Kasumi-1 (cell line): ENCODE data around the gene ALDH6A1.

Experiments used
- DNase-seq, 2 experiments: peaks; one replicate each; lab custom pipeline; 2025; lab: John Stamatoyannopoulos, UW

ALDH6A1 gene

DNA sequence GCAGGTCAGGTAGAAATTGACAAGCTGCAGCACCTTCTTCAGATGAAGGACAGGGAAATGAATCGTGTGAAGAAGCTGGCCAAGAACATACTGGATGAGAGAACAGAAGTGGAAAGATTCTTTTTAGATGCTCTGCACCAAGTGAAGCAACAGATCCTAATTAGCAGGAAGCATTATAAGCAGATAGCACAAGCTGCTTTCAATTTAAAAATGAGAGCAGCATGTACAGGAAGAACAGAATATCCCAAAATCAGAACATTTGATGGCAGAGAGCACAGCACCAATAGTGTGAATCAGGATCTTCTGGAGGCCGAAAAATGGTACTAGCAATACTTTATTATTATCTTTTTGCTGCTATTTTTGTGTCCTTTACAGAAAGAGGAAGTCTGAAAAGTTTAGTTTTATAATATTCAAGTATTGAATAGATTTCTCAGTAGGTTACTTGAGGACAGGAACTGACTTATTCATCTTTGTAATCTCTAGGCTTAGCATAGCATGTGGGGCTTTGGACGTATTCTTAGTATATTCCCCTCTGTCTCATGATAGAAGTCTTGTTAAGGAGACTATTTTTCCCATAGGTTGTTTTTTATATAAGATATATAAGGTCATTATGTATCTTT is 34.3 kb downstream of the ALDH6A1 start:
- peak; percentile 17 to 34 for DNase-seq

GRCh38 chr14:74048281-74048680 is 36.0 kb downstream of the ALDH6A1 start:
- peak; percentile 31 to 38 for DNase-seq

- no peak for DNase-seq
These were observed 38.7 kb downstream of the ALDH6A1 start for GRCh38 chr14:74045522-74045921.

GRCh38 chr14:74042296-74042695 is 42.0 kb downstream of the ALDH6A1 start:
- DNase-seq = no peak

DNA sequence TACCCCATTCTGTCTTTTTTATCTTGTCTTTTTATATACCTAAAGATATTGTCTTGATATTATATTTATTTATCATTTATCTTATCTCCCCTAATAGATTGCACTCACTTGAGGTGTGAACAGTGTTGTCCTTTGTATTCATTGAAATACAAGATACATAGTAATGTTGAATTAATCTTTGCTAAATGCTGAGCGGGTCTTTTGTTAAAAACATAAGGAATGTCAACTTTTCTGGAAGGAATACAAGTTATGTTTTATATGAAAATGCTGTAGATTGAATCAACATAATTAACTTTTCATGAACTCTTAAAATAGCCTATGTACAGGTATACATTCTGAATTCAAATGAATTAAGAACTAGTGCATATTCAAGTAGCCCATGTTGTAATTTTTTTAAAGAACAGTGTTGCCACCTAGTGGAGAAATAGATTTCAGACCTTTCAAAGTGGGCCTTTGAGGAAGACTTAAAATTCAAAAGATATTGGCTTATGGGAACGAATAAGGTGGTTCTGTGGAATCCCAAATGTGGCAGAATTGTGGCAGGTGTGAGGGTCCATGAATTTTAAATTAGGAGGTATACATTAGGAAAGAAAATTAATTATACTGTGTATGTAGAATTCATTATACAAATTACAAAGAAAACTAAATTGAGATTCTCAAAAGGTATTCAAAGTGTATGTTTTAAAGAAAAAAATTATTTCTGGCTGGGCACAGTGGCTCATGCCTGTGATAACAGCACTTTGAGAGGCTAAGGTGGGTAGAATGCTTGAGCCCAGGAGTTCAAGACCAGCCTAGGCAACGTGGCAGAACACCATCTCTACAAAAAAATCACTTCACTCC is 46.0 kb downstream of the ALDH6A1 start:
- peak; percentile 67 to 72 for DNase-seq

DNA sequence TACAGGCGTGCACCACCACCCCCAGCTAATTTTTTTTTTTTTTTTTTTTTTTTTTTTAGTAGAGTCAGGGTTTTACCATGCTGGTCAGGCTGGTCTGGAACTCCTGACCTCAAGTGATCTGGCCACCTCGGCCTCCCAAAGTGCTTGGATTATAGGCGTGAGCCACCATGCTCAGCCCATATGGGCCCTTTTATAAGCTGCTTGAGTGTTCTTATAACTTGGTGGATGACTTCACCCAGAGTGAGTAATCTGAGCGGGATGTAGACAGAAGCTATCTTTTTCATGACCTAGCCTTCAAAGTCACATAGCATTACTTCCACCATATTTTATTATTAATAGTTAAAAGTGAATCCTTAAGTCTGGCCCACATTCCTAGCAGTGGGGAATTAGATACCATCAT is 48.7 kb downstream of the ALDH6A1 start:
- no peak for DNase-seq

DNA sequence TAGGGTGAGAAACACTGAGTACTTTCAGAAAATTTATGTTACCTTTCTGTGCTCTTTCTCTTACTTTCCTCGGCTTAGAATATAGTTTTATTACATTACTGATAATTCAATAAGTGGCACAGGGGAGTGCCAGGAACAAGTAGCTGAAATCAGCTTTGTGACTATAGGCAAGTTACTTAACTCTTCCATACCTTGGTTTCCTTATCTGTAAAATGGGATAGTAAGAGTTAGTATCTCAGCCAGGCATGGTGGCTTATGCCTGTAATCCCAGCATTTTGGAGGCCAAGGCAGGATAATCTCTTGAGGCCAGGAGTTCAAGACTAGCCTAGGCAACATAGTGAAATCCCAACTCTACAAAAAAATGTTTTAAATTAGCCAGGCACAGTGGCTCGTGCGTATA is 49.7 kb downstream of the ALDH6A1 start:
- no peak for DNase-seq

GRCh38 chr14:74029136-74029535 is 55.1 kb downstream of the ALDH6A1 start:
- DNase-seq = no peak

DNA sequence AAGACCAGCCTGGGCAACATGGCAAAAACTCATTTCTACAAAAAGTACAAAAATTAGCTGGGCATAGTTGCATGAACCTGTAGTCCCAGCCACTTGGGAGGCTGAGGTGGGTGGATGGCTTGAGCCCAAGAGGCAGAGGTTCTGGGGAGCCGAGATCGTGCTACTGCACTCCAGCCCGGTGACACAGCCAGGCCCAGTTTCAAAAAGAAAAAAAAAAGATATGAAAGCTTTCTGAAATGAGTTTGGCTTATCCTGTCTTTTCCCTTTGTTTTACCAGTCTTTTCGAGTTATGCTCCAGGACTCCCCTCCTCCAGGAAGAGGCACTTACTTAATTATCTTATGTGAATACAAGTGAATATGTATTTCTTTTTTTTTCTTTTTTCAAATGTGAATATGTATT is 61.9 kb downstream of the ALDH6A1 start:
- DNase-seq = no peak

GRCh38 chr14:74019408-74020137 is 64.7 kb downstream of the ALDH6A1 start:
- DNase-seq = no peak

DNA sequence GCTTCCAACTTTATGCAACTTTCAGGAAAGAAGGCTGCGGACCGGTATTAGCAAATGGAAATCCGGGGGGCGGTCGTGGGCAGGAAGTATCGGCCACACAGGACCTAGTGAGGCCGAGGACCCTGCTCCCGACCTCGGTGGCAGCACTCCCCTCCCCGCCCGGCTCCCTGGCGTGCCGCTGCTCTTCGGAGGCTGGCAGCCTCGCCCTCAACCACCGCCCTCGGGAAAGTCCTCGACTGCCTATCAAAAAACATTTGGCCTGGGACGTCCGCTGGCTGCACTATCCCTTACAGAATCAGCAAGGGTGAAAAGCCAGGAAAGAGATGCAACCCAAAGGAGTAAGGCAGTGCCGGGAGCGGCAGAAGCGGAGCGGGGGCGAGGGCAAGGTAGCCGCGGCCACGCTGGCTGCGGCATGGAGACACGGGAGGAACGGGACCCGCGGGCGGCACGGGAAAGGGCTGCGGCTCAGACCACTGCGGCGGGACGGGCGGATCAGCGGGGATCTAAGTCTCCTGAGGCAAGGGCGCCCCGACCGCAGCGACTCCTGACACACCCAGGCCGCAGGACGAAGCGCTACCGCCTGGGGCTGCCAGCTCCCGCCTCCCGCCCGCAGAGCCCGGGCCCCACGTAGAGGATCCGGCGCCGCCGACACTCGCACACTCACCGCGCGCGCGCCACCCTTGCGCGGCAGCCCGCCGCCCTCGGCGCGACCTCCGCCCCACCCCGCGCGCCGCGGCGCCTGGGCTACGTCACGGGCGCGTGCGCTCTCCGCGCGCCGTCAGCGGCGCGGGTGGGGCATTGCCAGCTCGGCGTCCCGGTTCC is 65.5 kb downstream of the ALDH6A1 start, which contains the start of the genes BBOF1 and ENTPD5:
Gene BBOF1, plus strand, starts transcription at position 764 of the 822 bp plus-strand sequence. CDS start 130 bp downstream, outside the sequence.
Gene ENTPD5, minus strand, starts transcription at position 703 of the 822 bp plus-strand sequence. CDS start 31,186 bp downstream, outside the sequence.
- peak; percentile 71 to 76 for DNase-seq

- peak; percentile 51 to 60 for DNase-seq
These were observed 66.1 kb downstream of the ALDH6A1 start for GRCh38 chr14:74018174-74018585.

DNA sequence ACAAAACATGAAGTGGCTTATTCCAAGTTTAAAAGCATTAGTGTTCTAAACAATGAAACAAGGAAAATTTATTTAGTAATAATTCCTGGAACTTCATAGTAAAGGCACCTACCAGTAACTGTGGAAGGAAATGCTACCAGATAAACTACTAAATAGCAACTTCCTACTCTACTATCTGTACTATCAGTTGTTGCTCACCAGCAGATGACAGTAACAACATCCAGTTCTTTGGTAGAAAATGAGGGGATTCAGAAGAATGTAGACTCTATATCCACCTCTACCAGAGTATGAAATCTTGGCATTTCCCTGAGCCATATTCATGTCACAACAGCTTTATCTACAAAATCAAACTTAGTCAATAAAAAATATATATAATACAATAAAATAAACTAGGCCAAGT is 68.3 kb downstream of the ALDH6A1 start:
- DNase-seq = no peak

DNA sequence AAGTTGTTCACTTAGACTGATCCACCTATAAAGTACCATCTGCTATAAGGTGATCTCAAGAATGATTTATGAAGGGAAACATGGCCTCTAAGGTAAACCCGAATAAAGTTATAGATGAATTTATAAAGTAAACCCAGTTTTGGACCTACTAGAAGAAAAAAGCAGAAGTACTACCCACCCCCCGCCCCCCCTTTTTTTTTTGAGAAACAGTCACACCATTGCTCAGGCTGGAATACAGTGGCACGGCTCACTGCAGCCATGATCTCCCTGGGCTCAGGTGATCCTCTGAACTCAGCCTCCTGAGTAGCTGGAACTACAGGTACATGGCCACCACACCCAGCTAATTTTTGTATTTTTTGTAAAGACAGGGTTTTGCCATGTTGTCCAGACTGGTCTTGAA is 69.1 kb downstream of the ALDH6A1 start:
- no peak for DNase-seq

GRCh38 chr14:74014299-74014698 is 70.0 kb downstream of the ALDH6A1 start:
- no peak for DNase-seq

- no peak for DNase-seq
These were observed 75.3 kb downstream of the ALDH6A1 start for GRCh38 chr14:74008843-74009499.
